Naive thymus-derived CD4-positive, alpha-beta T cell (primary cell): ENCODE measurements around the gene CLCN1. TPM values are rescaled to one million over a fixed set of nuclear protein-coding genes. Genes with fewer than 3 reads are reported as not detected.

Source experiments
- ATAC-seq: fragments of 150-1000 bp; cut with Tn5 transposase; 2 replicates; pipeline ENCODE4 v1.10.0; 2021; ENCODE audit warnings: mild to moderate bottlenecking, moderate library complexity
- CTCF ChIA-PET: fragments of 350-600 bp; sonication (Branson Sonifier 250); formaldehyde crosslinking; loops from one replicate; lab custom pipeline; 2021; ENCODE audit warnings: antibody characterized with exemption; lab: Charles Lee
- POLR2A ChIA-PET: fragments of 350-600 bp; sonication (Branson Sonifier 250); formaldehyde crosslinking; loops from one replicate; lab custom pipeline; 2021; ENCODE audit warnings: antibody characterized with exemption, inconsistent platforms; lab: Charles Lee
- DNase-seq, 9 donors: peaks; one replicate each; pipeline versions ENCODE4 v3.0.0 to v3.0.0-alpha.2; 2020 to 2022; ENCODE audit warnings: mixed read lengths in 1 of 9
- H3K27ac ChIP-seq: one replicate; pipeline ENCODE4 v1.7.0; 2013; ENCODE audit warnings: mild to moderate bottlenecking, low read depth, low read length, moderate library complexity
- H3K27me3 ChIP-seq, 2 donors: one replicate each; pipeline ENCODE4 v1.7.0; 2013; ENCODE audit warnings: low read length in 2 of 2, mild to moderate bottlenecking in 2 of 2, moderate library complexity in 2 of 2; ENCODE audit not compliant: control insufficient read depth in 2 of 2, insufficient read depth in 2 of 2
- H3K36me3 ChIP-seq, 3 experiments: 1 replicate in 2 of 3; 2 replicates in 1 of 3; pipeline ENCODE4 v1.7.0; 2013; ENCODE audit warnings: low read length in 3 of 3, mild to moderate bottlenecking in 3 of 3, moderate library complexity in 1 of 3; ENCODE audit not compliant: insufficient read depth in 3 of 3, control insufficient read depth in 2 of 3
- H3K4me1 ChIP-seq, 2 donors: one replicate each; pipeline ENCODE4 v1.7.0; 2013; ENCODE audit warnings: low read length in 2 of 2, mild to moderate bottlenecking in 2 of 2, moderate library complexity in 1 of 2; ENCODE audit not compliant: control insufficient read depth in 2 of 2, insufficient read depth in 2 of 2
- H3K4me3 ChIP-seq: 2 replicates; pipeline ENCODE4 v1.7.0; 2013; ENCODE audit warnings: mild to moderate bottlenecking, low read length
- H3K9me3 ChIP-seq, 3 experiments: 1 replicate in 2 of 3; 2 replicates in 1 of 3; pipeline ENCODE4 v1.7.0; 2013; ENCODE audit warnings: low read length in 3 of 3; ENCODE audit not compliant: control insufficient read depth in 2 of 3
- H3K27ac Mint-ChIP-seq, 9 donors: one replicate each; pipeline ENCODE4 v1.8.0; 2020 to 2022; ENCODE audit warnings: mixed read lengths in 9 of 9, mild to moderate bottlenecking in 8 of 9, moderate library complexity in 5 of 9, inconsistent platforms in 2 of 9
- H3K27me3 Mint-ChIP-seq, 5 donors: one replicate each; pipeline ENCODE4 v1.8.0; 2021 to 2022; ENCODE audit warnings: mixed read lengths in 5 of 5, mild to moderate bottlenecking in 1 of 5
- H3K36me3 Mint-ChIP-seq, 5 donors: one replicate each; pipeline ENCODE4 v1.8.0; 2020 to 2022; ENCODE audit warnings: mixed read lengths in 5 of 5, mild to moderate bottlenecking in 3 of 5, inconsistent platforms in 1 of 5
- H3K4me1 Mint-ChIP-seq, 7 donors: one replicate each; pipeline ENCODE4 v1.8.0; 2020 to 2022; ENCODE audit warnings: mixed read lengths in 7 of 7, mild to moderate bottlenecking in 3 of 7, inconsistent platforms in 1 of 7
- H3K4me3 Mint-ChIP-seq, 10 donors: one replicate each; pipeline ENCODE4 v1.8.0; 2020 to 2022; ENCODE audit warnings: mild to moderate bottlenecking in 10 of 10, mixed read lengths in 10 of 10, moderate library complexity in 6 of 10, inconsistent platforms in 2 of 10
- H3K9me3 Mint-ChIP-seq, 11 donors: one replicate each; pipeline ENCODE4 v1.8.0; 2020 to 2022; ENCODE audit warnings: mixed read lengths in 11 of 11, mild to moderate bottlenecking in 4 of 11, inconsistent platforms in 1 of 11, moderate library complexity in 1 of 11
- intact Hi-C, 2 donors: fragments of 100-400 bp; cut with micrococcal nuclease; formaldehyde crosslinking; loops; one replicate each; pipeline ENCODE4 v1.15.1; 2023
- polyA plus RNA-seq, 2 donors: library from polyadenylated mRNA; unstranded; fragments of 300-500 nt; fragmentation: Illumina TruSeq; gene quantifications; one replicate each; pipeline ENCODE4 v1.2.3, GENCODE V29; 2021
- total RNA-seq, 6 experiments: library from RNA in 5 of 6; stranded (reverse) in 5 of 6; gene quantifications; 1 replicate in 5 of 6; 2 replicates in 1 of 6; pipeline ENCODE4 v1.2.3 and lab custom pipeline; 2021 to 2026

CLCN1 gene
- total and polyA plus RNA-seq, 7 experiments from 2014 or later, result 0.07 to 0.51 TPM; not detected in 5

DNA sequence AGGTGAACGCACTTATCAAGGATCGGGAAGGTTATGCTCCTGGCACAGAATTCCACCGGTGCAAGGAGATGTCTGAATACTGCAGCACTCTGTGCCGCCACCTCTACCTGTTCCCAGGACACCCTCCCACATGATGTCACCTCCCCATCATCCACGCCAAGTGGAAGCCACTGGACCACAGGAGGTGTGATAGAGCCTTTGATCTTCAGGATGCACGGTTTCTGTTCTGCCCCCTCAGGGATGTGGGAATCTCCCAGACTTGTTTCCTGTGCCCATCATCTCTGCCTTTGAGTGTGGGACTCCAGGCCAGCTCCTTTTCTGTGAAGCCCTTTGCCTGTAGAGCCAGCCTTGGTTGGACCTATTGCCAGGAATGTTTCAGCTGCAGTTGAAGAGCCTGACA is 11.0 kb upstream of the CLCN1 start:
- peaks cover 24 to 79% (median 43%) of the 10 kb centered on the region in 3 experiments for H3K36me3 ChIP-seq
- H3K9me3 ChIP-seq, result no peaks in the 10 kb centered on the region
- Mint-ChIP-seq H3K27ac (peak overlapping the region in 7 of 9 donors; percentile 4 to 85 (median 30)), H3K36me3 (peaks cover 39 to 80% (median 65%) of the 10 kb centered on the region in 5 donors), H3K4me3 (no peak overlapping the region), H3K27me3 (no peaks in the 10 kb centered on the region), H3K4me1 (peaks cover 22 to 72% (median 37%) of the 10 kb centered on the region in 7 donors), H3K9me3 (peaks cover 0 to 3% (median 0%) of the 10 kb centered on the region in 11 donors)
- H3K27me3 ChIP-seq, result no peaks in the 10 kb centered on the region
- POLR2A ChIA-PET, result interaction anchor here (0.5 to 1.6 kb wide), 4 partner anchors 9 to 111 kb away, joined by 3 to 8 read pairs (median 4); no protein-coding TSS in a partner anchor
- H3K4me1 ChIP-seq, result peaks cover 0 to under 1% of the 10 kb centered on the region in 2 donors
- no peak overlapping the region for H3K4me3 ChIP-seq
- CTCF ChIA-PET, result interaction anchor here (0.6 to 4.5 kb wide), 6 partner anchors 8 to 65 kb away, joined by 3 to 34 read pairs (median 4); no protein-coding TSS in a partner anchor
- ATAC-seq (no peak), DNase-seq (no peak)
- intact Hi-C loops, result loop anchor here (1.0 to 5.0 kb wide), 5 partner anchors 16 to 298 kb away; partner anchors contain the start of gene CASP2 (in 2 of the 2)
- no peak overlapping the region for H3K27ac ChIP-seq

DNA sequence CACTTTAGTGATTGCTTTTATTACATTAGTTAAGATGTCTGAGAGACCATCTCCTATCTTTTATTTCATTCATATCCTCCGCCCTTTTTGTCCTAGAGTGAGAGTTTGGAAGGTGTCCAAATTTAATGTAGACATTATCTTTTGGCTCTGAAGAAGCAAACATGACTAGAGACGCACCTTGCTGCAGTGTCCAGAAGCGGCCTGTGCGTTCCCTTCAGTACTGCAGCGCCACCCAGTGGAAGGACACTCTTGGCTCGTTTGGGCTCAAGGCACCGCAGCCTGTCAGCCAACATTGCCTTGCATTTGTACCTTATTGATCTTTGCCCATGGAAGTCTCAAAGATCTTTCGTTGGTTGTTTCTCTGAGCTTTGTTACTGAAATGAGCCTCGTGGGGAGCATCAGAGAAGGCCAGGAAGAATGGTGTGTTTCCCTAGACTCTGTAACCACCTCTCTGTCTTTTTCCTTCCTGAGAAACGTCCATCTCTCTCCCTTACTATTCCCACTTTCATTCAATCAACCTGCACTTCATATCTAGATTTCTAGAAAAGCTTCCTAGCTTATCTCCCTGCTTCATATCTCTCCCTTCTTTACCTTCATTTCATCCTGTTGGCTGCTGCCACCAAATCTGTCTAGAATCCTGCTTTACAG is 10.4 kb upstream of the CLCN1 start:
- H3K27ac ChIP-seq, result no peak overlapping the region
- no peaks in the 10 kb centered on the region for H3K9me3 ChIP-seq
- no peak overlapping the region for H3K4me3 ChIP-seq
- peaks cover 24 to 73% (median 39%) of the 10 kb centered on the region in 3 experiments for H3K36me3 ChIP-seq
- no peaks in the 10 kb centered on the region for H3K27me3 ChIP-seq
- ATAC-seq (peak; percentile 87), DNase-seq (peak; percentile 32 to 62 (median 54))
- H3K4me1 ChIP-seq, result peaks cover 0 to 2% of the 10 kb centered on the region in 2 donors
- Mint-ChIP-seq H3K36me3 (peaks cover 39 to 82% (median 62%) of the 10 kb centered on the region in 5 donors), H3K27me3 (no peaks in the 10 kb centered on the region), H3K4me3 (peak overlapping the region in 1 of 10 donors; percentile 22), H3K9me3 (peaks cover 0 to 5% (median 0%) of the 10 kb centered on the region in 11 donors), H3K4me1 (peaks cover 20 to 72% (median 37%) of the 10 kb centered on the region in 7 donors), H3K27ac (peak overlapping the region; percentile 4 to 85 (median 30))
- intact Hi-C loops, result loop anchor here (1.0 to 5.0 kb wide), 5 partner anchors 17 to 298 kb away; partner anchors contain the start of gene CASP2 (in 2 of the 2)
- ChIA-PET POLR2A (interaction anchor here (0.5 to 1.6 kb wide), 4 partner anchors 9 to 110 kb away, joined by 3 to 8 read pairs (median 4); no protein-coding TSS in a partner anchor), CTCF (interaction anchor here (0.6 to 4.5 kb wide), 7 partner anchors 9 to 79 kb away, joined by 3 to 34 read pairs (median 4); no protein-coding TSS in a partner anchor)

DNA sequence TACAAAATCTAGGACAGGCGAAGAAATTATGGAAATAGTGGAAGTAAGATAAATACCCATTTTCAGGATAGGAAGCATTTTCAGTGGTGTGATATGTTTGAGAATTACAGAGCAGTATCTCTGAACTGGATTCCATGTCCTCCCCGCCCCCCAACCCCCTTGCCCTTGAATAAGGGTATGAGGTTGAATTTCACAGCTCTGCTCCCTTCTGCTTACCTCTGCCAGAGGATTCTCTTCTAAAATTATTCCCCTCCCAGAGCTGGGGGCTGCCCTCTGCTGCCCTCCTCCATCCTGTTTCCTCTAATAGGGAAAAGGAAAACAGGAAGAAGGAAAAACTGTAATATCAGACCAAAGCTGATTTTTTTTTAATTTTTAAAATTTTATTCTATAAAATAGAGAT is 7.3 kb upstream of the CLCN1 start:
- H3K9me3 Mint-ChIP-seq, result peaks cover 0 to 5% (median 0%) of the 10 kb centered on the region in 11 donors
- ChIA-PET POLR2A (interaction anchor here (0.7 to 2.0 kb wide), 6 partner anchors 7 to 94 kb away, joined by 3 to 5 read pairs (median 4); partner anchors contain the start of gene TAS2R40), CTCF (interaction anchor here (0.7 to 4.5 kb wide), 4 partner anchors 69 to 155 kb away, joined by 3 to 34 read pairs (median 4); no protein-coding TSS in a partner anchor)
- Histone ChIP-seq H3K9me3 (no peaks in the 10 kb centered on the region), H3K27me3 (no peaks in the 10 kb centered on the region), H3K4me3 (no peak overlapping the region), H3K4me1 (peaks cover 5 to 6% of the 10 kb centered on the region in 2 donors), H3K36me3 (peaks cover 12 to 45% (median 24%) of the 10 kb centered on the region in 3 experiments), H3K27ac (no peak overlapping the region)
- intact Hi-C loops, result loop anchor here (5.0 kb wide), 3 partner anchors 64 to 301 kb away; no protein-coding TSS in a partner anchor
- H3K27ac Mint-ChIP-seq, result peak overlapping the region in 5 of 9 donors; percentile 39 to 84 (median 43)
- peaks cover 25 to 69% (median 48%) of the 10 kb centered on the region in 7 donors for H3K4me1 Mint-ChIP-seq
- peaks cover 28 to 76% (median 41%) of the 10 kb centered on the region in 5 donors for H3K36me3 Mint-ChIP-seq
- no peak for DNase-seq
- peak overlapping the region in 1 of 10 donors; percentile 3 for H3K4me3 Mint-ChIP-seq
- no peaks in the 10 kb centered on the region for H3K27me3 Mint-ChIP-seq
- no peak for ATAC-seq

DNA sequence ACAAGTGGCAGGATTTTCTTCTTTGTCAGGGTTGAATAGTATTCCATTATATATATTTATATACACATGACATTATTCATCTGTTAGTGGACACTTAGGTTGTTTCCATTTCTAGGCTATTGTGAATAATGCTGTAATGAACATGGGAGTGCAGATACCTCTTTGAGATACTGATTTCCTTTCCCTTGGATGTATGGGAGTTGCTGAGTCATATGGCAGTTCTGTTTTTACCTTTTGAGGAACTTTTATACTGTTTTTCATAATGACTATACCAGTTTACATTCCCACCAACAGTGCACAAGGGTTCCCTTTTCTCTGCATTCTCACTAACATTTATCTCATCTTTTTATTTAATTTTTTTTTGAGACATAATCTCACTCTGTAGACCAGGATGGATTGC is 1.8 kb upstream of the CLCN1 start:
- Histone ChIP-seq H3K9me3 (no peaks in the 10 kb centered on the region), H3K36me3 (no peaks in the 10 kb centered on the region), H3K27me3 (no peaks in the 10 kb centered on the region), H3K4me1 (peaks cover 5 to 6% of the 10 kb centered on the region in 2 donors), H3K4me3 (no peak overlapping the region), H3K27ac (no peak overlapping the region)
- Mint-ChIP-seq H3K9me3 (peaks cover 0 to 5% (median 0%) of the 10 kb centered on the region in 11 donors), H3K4me3 (no peak overlapping the region), H3K27me3 (peaks cover 0 to 10% (median 0%) of the 10 kb centered on the region in 5 donors), H3K27ac (no peak overlapping the region), H3K36me3 (peaks cover 0 to 36% (median 0%) of the 10 kb centered on the region in 5 donors), H3K4me1 (peaks cover 12 to 40% (median 20%) of the 10 kb centered on the region in 7 donors)
- intact Hi-C loops, result loop anchor here in 1 of 2 donors (5.0 kb wide), 1 partner anchor 48 kb away; the partner anchor contains the start of gene FAM131B
- POLR2A ChIA-PET, result no interaction called here
- no peak for DNase-seq
- CTCF ChIA-PET, result no interaction called here
- ATAC-seq, result no peak

DNA sequence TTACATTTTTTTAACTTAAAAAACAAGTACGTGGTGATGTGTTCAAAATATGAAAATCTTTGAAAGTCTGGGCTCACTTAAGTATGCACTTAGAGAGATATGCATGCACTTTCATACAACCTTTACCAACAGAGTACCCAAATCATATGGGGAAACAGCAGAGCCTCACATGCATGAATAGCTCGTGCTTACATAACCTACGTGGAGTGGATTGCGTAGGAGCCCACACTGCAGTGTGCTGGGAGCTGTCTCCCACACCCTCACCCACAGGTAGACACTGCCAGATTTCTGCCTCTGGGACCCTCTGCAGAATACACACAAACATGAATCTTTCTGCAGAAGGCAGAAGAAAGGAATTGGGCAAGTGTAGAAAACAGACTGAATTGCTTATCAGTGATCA is 581 bp downstream of the CLCN1 start:
- no peak overlapping the region for H3K4me3 Mint-ChIP-seq
- CTCF ChIA-PET, result no interaction called here
- no peak overlapping the region for H3K27ac Mint-ChIP-seq

DNA sequence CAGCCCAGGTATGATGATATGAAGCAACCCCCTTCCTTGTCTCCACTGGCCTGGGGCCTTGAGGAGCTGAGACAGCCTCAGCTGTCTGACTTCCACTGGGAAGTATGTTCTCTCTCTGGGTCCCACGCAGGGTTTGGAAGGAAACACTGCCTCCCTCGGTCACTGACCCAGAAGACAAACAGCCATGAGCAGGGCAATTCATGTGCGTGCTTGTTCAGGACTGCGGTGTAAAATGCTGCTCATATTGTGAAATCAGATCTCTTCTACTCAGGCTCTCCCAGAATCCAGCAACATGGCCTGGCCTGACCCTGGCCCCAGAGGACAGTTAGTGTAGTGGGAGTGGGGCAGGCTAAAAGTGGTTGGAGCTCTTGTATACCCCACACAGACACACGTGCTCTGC is 2.8 kb downstream of the CLCN1 start:
- Mint-ChIP-seq H3K9me3 (peaks cover 0 to 3% (median 0%) of the 10 kb centered on the region in 11 donors), H3K4me3 (no peak overlapping the region), H3K36me3 (peaks cover 0 to 8% (median 0%) of the 10 kb centered on the region in 5 donors), H3K4me1 (peaks cover 0 to 15% (median 0%) of the 10 kb centered on the region in 7 donors), H3K27ac (peak overlapping the region in 1 of 9 donors; percentile 4), H3K27me3 (peaks cover 0 to 19% (median 0%) of the 10 kb centered on the region in 5 donors)
- no peaks in the 10 kb centered on the region for H3K27me3 ChIP-seq
- ATAC-seq, result no peak
- DNase-seq, result no peak
- intact Hi-C loops, result no loop called here
- no peak overlapping the region for H3K4me3 ChIP-seq
- ChIA-PET CTCF (no interaction called here), POLR2A (no interaction called here)
- H3K27ac ChIP-seq, result no peak overlapping the region
- no peaks in the 10 kb centered on the region for H3K36me3 ChIP-seq
- no peaks in the 10 kb centered on the region for H3K4me1 ChIP-seq
- no peaks in the 10 kb centered on the region for H3K9me3 ChIP-seq

More for the DNA sequence above, 581 bp downstream of the CLCN1 start:
- peaks cover 0 to 19% (median 0%) of the 10 kb centered on the region in 5 donors for H3K27me3 Mint-ChIP-seq
- POLR2A ChIA-PET, result interaction anchor here (1.0 kb wide), 1 partner anchor 10 kb away, joined by 3 read pairs; no protein-coding TSS in a partner anchor
- no peaks in the 10 kb centered on the region for H3K27me3 ChIP-seq
- peaks cover 0 to 18% (median 5%) of the 10 kb centered on the region in 7 donors for H3K4me1 Mint-ChIP-seq
- no peak overlapping the region for H3K27ac ChIP-seq
- DNase-seq, result no peak
- no peak for ATAC-seq
- peaks cover 0 to 3% (median 0%) of the 10 kb centered on the region in 11 donors for H3K9me3 Mint-ChIP-seq
- H3K36me3 ChIP-seq, result no peaks in the 10 kb centered on the region
- H3K9me3 ChIP-seq, result no peaks in the 10 kb centered on the region
- no peak overlapping the region for H3K4me3 ChIP-seq
- H3K4me1 ChIP-seq, result peaks cover 0 to 1% of the 10 kb centered on the region in 2 donors
- intact Hi-C loops, result no loop called here
- H3K36me3 Mint-ChIP-seq, result peaks cover 0 to 17% (median 0%) of the 10 kb centered on the region in 5 donors
